ENCODE results near the gene BMP7.

The BMP7 gene

GRCh38 chr20:57187068-57187634 is 79.3 kb downstream of the BMP7 start:
- no peak for DNase-seq

- DNase-seq = no peak
Measured at GRCh38 chr20:57186192-57186591, 80.2 kb downstream of the BMP7 start.

DNA sequence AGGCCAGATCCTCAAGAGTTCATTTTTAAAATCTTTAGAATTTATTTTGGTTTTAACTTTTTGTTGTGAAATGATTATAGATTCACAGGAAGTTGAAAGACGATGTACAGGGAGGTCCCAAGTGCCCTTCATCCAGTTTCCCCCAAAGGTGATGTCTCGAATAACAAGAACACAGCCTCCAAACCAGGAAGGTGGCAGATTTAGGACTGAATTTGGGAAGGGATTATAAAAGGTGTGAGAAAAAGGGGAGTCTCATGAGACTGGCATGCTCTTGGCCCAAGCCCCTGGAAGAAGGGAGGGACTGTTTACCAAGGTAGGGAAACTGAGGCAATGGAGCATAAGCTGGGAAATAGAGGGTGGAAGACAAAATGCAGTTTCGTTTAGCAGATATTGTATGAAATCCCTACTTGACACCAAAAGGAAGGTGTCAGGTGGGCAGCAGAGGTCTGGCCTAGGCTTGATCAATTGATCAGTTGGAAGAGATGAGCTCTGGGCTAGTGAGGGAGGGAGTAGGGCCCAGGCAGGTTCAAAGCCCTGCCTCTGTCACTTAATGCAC is 81.2 kb downstream of the BMP7 start:
- DNase-seq = no peak

GRCh38 chr20:57183457-57184009 is 82.9 kb downstream of the BMP7 start:
- no peak for DNase-seq

- DNase-seq = no peak
Measured at GRCh38 chr20:57181639-57182038, 84.8 kb downstream of the BMP7 start.

DNA sequence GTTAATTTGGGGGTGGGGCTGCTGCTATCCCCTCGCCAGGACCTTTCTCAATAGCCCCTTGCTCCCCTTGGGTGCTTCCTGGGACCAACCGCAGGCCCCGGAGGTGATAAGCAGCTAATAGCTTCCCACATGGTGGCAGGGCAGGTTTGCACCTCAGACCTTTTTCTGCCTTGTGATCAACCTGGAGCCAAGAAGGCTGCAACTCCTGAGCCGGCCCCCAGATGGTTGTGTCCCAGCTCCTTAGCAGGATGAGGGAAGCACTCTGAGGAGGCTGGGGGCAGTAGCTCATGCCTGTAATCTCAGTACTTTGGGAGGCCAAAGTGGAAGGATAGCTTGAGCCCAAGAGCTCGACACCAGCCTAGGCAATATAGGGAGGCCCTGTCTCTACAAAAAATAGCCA is 85.5 kb downstream of the BMP7 start:
- no peak for DNase-seq

DNA sequence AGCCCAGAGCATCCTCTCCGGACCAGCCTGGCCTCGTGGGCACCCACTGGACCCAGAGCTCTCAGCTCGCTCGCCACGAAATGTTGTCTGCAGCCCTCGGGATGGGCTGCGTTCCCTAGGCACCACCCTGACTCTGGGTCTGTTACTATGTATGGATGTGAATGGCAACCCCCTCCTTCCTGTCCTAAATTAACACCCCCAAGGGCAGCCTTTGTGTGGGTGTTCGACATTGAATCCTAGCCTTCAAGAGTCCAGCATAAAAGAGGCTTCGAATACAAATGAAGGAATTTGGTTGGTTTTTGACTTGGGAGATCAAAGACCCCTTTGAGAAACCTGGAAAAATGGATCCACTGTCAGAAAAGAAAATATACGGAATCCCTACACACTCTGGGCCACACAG is 86.1 kb downstream of the BMP7 start:
- no peak for DNase-seq

DNA sequence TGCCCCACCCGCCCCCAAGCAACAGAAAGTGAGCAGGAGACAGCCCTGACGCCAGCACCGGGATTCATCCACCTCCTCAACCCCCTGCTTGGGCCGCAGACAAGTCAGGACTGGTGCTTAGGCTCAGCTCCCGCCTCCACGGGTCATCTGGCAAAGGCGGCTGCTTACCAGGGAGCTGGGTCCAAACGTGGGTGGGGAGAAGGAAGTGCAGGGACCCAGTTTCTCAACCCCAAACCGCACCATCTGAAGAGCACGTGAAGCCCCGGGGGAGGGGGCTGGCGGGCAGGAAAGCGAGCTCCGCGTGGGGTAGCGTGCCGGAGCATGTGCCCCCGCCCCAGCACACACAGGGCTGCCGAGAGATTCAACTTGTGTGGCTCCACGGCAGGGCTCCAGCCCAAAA is 87.2 kb downstream of the BMP7 start:
- no peak for DNase-seq

DNA sequence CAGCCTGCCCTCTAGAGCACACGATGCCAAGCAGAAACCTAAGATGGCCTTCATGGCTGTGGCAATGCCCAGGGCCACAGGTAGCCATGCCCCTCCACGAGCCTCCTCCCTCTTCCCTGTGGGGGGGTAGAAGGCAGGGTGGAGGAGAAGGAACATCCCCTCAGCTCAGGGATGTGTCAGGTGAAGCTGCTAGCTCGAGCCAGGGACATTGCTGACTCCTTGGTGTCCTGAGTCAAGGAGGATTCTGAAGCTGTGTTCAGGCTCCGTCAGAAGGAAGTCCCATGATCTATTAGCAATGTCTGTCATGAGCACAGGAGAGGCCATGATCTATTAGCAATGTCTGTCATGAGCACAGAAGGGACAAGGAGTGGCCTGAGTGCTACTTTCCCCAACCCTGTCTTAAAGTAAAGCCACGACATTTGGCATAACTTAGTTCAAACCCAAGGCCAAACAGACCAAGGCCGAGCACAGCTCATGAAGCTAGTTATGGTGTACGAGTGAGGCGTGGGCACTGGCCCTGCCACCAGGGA is 87.8 kb downstream of the BMP7 start:
- DNase-seq = no peak

GRCh38 chr20:57177636-57178280 is 88.7 kb downstream of the BMP7 start:
- DNase-seq = no peak

DNA sequence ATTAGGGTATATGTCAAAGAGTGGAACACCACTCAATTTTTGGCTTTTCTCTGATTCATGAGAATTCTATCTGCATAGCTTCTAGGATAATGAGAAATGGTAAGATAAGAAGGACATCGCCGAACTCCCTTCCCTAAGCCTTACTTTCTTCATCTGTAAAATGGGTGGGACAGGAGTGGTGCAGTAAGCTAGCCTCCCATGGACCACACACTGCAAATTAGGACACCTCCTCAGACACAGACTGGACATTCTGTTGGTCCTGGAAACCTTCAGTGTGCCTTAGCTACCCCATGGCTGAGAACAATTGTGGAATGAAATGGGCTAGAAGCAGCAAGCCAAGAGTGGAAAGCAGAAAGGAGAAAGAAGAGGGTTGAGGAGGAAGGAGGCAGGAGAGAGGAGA is 89.6 kb downstream of the BMP7 start:
- no peak for DNase-seq

DNA sequence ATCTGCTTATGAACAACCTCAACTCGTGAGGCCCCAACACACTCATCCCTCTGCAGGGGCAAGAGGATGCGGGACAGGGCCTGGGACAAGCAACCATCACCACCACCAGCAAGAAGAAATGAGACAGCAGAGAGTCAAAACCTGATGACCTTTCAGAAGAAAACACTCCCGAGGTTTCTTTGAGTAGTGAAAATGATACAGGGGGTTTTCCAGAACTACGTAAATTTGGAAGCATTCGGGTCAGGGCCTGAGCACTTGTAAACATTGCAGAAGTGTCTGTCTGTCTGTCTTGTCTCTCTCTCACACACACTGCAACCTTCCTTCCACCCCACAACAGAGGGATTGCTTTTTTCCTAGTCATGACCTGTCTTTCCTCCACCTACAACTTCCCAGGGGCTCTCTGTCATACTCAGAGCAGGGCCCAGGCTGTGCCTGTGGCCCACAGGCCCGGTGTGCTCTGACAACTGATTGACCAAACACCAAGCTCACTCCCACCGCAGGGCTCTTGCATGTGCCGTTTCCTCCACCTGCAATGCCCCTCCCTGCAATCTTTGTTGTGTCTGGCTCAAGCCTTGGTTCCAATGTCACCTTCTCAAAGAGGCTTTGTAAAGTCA is 90.9 kb downstream of the BMP7 start:
- no peak for DNase-seq

DNA sequence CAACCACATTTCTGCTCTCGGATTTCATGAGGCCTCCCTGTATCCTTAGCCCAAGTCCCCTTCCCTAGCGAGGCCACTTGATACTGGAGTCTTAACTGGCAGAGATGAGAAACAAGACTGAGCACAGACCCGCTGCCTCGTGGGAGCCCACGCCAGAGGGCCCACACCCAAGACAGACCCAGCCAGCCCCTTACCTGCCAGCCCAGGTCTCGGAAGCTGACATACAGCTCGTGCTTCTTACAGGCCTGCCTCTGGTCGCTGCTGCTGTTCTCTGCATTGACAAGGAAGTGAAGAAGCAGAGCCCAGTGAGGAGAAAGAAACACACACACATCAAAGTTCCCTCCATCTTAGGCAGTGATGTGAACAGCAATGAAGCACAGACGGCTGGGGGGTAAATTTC is 91.7 kb downstream of the BMP7 start:
- DNase-seq = no peak

- DNase-seq = no peak
Measured at GRCh38 chr20:57173986-57174385, 92.5 kb downstream of the BMP7 start.

DNA sequence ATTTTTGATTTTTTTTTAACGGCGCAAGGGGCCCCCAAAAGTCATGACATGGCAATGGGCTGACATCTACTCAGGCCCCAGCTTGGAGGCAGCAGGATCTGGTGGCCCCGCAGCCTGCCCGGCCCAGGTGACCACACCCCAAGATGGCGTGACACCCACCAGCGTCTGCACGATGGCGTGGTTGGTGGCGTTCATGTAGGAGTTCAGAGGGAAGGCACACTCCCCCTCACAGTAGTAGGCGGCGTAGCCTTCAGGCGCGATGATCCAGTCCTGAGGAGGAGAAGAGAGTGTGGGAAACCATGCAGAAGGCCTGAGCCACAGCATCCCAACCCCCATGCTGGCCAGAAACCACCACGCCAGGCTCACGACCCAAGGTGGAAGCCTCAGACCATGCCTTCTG is 93.4 kb downstream of the BMP7 start:
- no peak for DNase-seq

- no peak for DNase-seq
Measured at GRCh38 chr20:57170343-57170742, 96.1 kb downstream of the BMP7 start.

DNA sequence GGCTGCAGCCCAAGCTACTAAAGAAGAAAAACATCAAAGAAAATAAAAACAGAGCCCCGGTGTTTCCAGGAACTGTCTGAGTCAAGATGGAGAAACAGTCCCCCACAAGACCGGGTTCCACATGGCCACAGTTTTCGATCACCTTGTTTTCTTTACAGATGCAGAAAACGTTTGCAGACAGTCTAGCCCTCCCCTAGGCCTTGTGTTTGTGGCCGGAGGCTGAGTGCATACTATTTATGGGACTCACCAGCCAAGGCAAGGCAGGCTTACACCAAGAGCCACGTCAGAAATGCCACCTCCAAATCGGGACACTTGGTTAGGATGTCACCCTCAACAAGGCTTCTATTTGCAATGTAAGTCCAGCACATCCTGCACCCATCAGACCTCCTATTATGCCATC is 97.3 kb downstream of the BMP7 start:
- no peak for DNase-seq

DNA sequence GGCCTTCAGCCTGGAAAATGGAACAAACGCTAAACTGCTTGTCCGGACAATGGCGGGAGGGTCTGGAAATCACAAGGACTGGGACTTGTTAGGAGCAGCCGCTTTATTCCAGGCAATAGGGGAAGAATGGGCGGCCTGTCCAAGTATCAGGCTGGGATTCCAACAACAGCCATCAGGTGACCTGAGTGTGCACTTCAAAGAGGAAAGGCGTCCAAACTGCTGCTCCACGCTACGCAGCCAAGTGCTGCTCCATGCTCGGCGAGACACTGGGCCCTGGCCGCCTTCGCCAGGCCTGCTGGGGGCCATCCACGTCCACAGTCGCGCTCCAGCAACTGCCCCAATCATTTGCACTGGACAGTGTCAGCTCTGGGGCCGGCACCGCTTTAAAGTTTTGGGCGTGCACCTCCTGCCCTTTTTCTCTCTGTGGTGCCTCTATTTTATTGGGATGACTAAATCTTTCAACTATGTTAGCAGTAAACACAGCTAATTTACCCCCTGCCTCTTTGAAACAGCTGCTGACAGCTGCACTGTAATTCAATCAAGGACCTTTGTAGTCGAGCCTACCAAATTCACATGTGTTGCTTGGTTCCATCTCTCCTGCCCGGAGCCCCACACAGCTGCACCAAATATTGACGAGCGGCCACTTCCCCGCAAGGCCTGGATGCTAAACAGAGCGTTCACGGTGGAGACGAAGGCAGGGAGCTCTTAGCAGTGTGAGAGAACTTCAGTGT is 98.3 kb downstream of the BMP7 start:
- no peak for DNase-seq

DNA sequence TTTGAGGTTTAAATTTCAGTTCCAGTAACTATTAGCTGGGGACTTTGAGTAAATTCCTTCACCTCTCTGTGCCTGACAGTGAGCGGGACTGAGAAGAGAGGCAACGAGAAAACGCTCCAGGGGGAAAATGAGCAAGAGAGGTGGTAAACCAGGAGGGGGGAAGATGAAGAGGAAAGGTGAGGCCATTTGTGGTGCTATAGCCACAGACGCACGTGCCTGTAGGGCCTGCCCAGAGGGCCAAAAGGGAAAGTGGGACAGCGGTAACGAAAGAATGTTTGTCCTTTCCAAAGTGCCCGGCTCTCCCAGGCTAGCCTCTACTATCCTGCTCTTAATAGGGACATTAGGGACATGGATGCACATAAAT is 99.2 kb downstream of the BMP7 start:
- DNase-seq = no peak

- no peak for DNase-seq
Measured at GRCh38 chr20:57166568-57167291, 99.7 kb downstream of the BMP7 start.

DNA sequence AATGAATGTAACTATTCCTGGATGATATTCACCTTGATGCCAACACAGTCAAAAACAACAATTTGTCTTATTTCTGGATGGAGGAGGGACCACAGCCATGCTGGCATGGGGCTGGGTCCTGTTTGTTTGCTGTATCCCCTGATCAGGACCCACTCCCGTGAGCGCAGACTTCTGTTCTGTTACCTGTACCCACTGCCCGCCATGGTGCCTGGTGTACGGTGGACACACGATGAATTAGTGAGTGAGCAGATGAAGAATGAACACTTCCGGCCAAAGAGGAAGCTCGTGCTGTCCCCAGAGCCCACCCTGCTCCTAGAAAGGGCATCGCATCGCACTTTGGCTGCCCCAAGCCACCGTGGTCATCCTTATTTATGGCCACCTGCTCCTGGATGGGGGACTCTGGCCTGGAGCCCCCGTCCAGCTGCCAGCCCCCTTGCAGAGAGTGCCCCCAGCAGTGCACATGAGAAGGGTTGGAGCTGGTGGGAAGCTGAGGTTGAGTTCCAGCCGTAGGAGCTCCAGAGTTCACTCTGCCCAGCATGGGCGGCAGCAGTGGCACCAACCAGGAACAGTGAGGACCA is 100.9 kb downstream of the BMP7 start:
- DNase-seq = no peak

GRCh38 chr20:57164872-57165271 is 101.6 kb downstream of the BMP7 start:
- no peak for DNase-seq
